Astrocyte (in vitro differentiated cells and primary cell): Measurements from ENCODE around the gene FHL1. TPM values are rescaled to one million over a fixed set of nuclear protein-coding genes. Genes with fewer than 3 reads are reported as not detected.
A peak's percentile ranks its signal among the peaks of the same experiment; 100 is the strongest.

Experiments used
- DNase-seq: peaks from one replicate; pipeline ENCODE4 v3.0.0-alpha.2; 2010; ENCODE audit warnings: low read depth
- FAIRE-seq: peaks from 2 replicates; lab custom pipeline; 2011; peaks lifted over from hg19 to GRCh38; lab: Jason Lieb, UNC
- H2AFZ ChIP-seq: 2 replicates; pipeline ENCODE4 v1.6.0; 2012; ENCODE audit warnings: low read depth, low read length, inconsistent platforms
- H3K27ac ChIP-seq: 2 replicates; pipeline ENCODE4 v1.5.1; 2011; ENCODE audit warnings: low read depth, low read length, inconsistent platforms
- H3K27me3 ChIP-seq: 2 replicates; pipeline ENCODE4 v1.6.0; 2011; ENCODE audit warnings: low read length, inconsistent platforms; ENCODE audit not compliant: insufficient read depth
- H3K36me3 ChIP-seq: 2 replicates; pipeline ENCODE4 v1.5.1; 2011; ENCODE audit warnings: low read length, inconsistent platforms; ENCODE audit not compliant: insufficient read depth
- H3K4me1 ChIP-seq: 2 replicates; pipeline ENCODE4 v1.5.1; 2011; ENCODE audit warnings: low read length, inconsistent platforms; ENCODE audit not compliant: insufficient read depth
- H3K4me2 ChIP-seq: 2 replicates; pipeline ENCODE4 v1.6.0; 2012; ENCODE audit warnings: low read length, inconsistent platforms
- H3K4me3 ChIP-seq: 2 replicates; pipeline ENCODE4 v1.5.1; 2011; ENCODE audit warnings: low read depth, mild to moderate bottlenecking, low read length, inconsistent platforms; ENCODE audit not compliant: insufficient read depth
- H3K79me2 ChIP-seq: 2 replicates; pipeline ENCODE4 v1.6.0; 2012; ENCODE audit warnings: mild to moderate bottlenecking, low read length, inconsistent platforms; ENCODE audit not compliant: insufficient read depth
- H3K9ac ChIP-seq: 2 replicates; pipeline ENCODE4 v1.6.0; 2012; ENCODE audit warnings: mild to moderate bottlenecking, low read length, inconsistent platforms
- H3K9me3 ChIP-seq: 2 replicates; pipeline ENCODE4 v1.5.1; 2012; ENCODE audit warnings: low read depth, mild to moderate bottlenecking, low read length, inconsistent platforms; ENCODE audit not compliant: insufficient read depth
- H4K20me1 ChIP-seq: 2 replicates; pipeline ENCODE4 v1.6.0; 2012; ENCODE audit warnings: low read length, inconsistent platforms; ENCODE audit not compliant: insufficient read depth
- H3K27ac Mint-ChIP-seq: one replicate; pipeline ENCODE4 v1.8.0; 2021; ENCODE audit warnings: mild to moderate bottlenecking, mixed read lengths; ENCODE audit not compliant: unreplicated experiment
- H3K27me3 Mint-ChIP-seq: one replicate; pipeline ENCODE4 v1.8.0; 2021; ENCODE audit warnings: low read depth, mixed read lengths; ENCODE audit not compliant: unreplicated experiment
- H3K36me3 Mint-ChIP-seq: one replicate; pipeline ENCODE4 v1.8.0; 2021; ENCODE audit warnings: low read depth, mixed read lengths; ENCODE audit not compliant: unreplicated experiment
- H3K4me1 Mint-ChIP-seq: one replicate; pipeline ENCODE4 v1.8.0; 2021; ENCODE audit warnings: low read depth, mixed read lengths; ENCODE audit not compliant: unreplicated experiment
- H3K4me3 Mint-ChIP-seq: one replicate; pipeline ENCODE4 v1.8.0; 2021; ENCODE audit warnings: mild to moderate bottlenecking, moderate library complexity, mixed read lengths; ENCODE audit not compliant: unreplicated experiment
- H3K9me3 Mint-ChIP-seq: one replicate; pipeline ENCODE4 v1.8.0; 2021; ENCODE audit warnings: mild to moderate bottlenecking, mixed read lengths; ENCODE audit not compliant: unreplicated experiment
- EZH2 ChIP-seq: IDR thresholded peaks from 2 replicates; pipeline ENCODE4 v1.6.1; 2012; ENCODE audit warnings: mild to moderate bottlenecking, low read length, inconsistent platforms; ENCODE audit not compliant: insufficient read depth
- total RNA-seq: library from RNA; stranded (reverse); gene quantifications from 2 replicates; pipeline ENCODE4 v1.2.1, GENCODE V29; 2021
- TF ChIP-seq, protein P1 (sequence below): IDR thresholded peaks from 2 replicates; pipeline ENCODE4 v1.5.1; 2011; ENCODE audit warnings: low read depth, mild to moderate bottlenecking, inconsistent platforms, low read length, moderate library complexity; ENCODE audit not compliant: insufficient read depth

FHL1 gene
- total RNA-seq, 1 donor from 2014 or later, result 115 TPM

DNA sequence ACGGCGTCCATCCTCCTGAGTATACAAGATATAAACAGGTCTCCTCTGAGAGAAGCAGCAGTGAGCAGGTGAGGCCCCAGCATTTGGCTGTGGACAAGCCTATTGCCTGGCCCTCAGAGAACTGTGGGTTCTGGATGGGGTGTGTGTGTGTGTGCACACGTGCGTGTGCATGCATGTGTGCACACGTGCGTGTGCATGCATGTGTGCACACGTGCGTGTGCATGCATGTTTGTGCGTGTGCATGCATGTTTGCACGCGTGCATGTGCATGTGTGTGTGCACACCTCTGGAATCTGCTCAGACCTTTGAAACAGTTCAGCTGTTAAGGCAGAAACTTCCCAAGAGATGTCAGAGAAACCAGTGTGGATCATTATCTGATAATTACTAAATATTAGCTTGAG is 22.2 kb upstream of the FHL1 start:
- Histone ChIP-seq H3K27ac (no peak overlapping the region), H3K27me3 (no peaks in the 10 kb centered on the region), H3K79me2 (no peaks in the 10 kb centered on the region), H4K20me1 (no peaks in the 10 kb centered on the region), H2AFZ (no peak overlapping the region), H3K9ac (no peak overlapping the region), H3K9me3 (no peaks in the 10 kb centered on the region), H3K4me1 (peaks cover 4% of the 10 kb centered on the region), H3K4me2 (no peak overlapping the region), H3K4me3 (no peak overlapping the region), H3K36me3 (no peaks in the 10 kb centered on the region)
- no peaks in the 10 kb centered on the region for H3K36me3 Mint-ChIP-seq
- H3K27ac Mint-ChIP-seq, result no peak overlapping the region
- no peaks in the 10 kb centered on the region for H3K27me3 Mint-ChIP-seq
- DNase-seq, result no peak
- peak; percentile 69 for FAIRE-seq
- no peak for TF ChIP-seq EZH2
- TF ChIP-seq, protein P1, sequence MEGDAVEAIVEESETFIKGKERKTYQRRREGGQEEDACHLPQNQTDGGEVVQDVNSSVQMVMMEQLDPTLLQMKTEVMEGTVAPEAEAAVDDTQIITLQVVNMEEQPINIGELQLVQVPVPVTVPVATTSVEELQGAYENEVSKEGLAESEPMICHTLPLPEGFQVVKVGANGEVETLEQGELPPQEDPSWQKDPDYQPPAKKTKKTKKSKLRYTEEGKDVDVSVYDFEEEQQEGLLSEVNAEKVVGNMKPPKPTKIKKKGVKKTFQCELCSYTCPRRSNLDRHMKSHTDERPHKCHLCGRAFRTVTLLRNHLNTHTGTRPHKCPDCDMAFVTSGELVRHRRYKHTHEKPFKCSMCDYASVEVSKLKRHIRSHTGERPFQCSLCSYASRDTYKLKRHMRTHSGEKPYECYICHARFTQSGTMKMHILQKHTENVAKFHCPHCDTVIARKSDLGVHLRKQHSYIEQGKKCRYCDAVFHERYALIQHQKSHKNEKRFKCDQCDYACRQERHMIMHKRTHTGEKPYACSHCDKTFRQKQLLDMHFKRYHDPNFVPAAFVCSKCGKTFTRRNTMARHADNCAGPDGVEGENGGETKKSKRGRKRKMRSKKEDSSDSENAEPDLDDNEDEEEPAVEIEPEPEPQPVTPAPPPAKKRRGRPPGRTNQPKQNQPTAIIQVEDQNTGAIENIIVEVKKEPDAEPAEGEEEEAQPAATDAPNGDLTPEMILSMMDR, result no peak
- H3K4me3 Mint-ChIP-seq, result no peak overlapping the region
- H3K4me1 Mint-ChIP-seq, result peaks cover 8% of the 10 kb centered on the region
- H3K9me3 Mint-ChIP-seq, result no peaks in the 10 kb centered on the region

DNA sequence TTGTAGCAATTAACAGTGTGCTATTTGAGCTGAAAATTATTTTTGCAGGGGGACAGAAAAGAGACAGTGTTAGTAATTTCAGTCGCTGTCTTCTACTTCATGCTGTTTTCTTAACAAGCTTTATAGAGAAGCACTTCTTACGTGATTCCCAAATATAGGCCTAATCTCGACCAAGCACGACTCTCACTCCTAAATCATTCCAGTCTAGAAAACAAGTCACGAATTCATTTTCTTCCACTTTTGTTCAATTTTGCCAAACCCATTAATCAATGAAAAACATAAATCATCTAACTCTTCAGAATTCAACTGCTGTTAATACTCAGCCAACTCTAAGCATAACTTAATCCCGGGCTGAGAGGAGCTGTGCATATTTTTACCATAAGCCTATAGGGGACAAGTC is 21.0 kb upstream of the FHL1 start:
- Mint-ChIP-seq H3K4me1 (peaks cover 8% of the 10 kb centered on the region), H3K9me3 (no peaks in the 10 kb centered on the region), H3K36me3 (no peaks in the 10 kb centered on the region), H3K27me3 (no peaks in the 10 kb centered on the region), H3K4me3 (no peak overlapping the region), H3K27ac (peak overlapping the region; percentile 80)
- Histone ChIP-seq H3K27ac (peak overlapping the region; percentile 72), H3K9me3 (no peaks in the 10 kb centered on the region), H3K4me2 (no peak overlapping the region), H3K36me3 (no peaks in the 10 kb centered on the region), H4K20me1 (no peaks in the 10 kb centered on the region), H3K9ac (no peak overlapping the region), H2AFZ (no peak overlapping the region), H3K4me3 (no peak overlapping the region), H3K27me3 (no peaks in the 10 kb centered on the region), H3K79me2 (no peaks in the 10 kb centered on the region), H3K4me1 (peaks cover 4% of the 10 kb centered on the region)
- TF ChIP-seq, protein P1, result no peak
- no peak for TF ChIP-seq EZH2
- DNase-seq, result no peak
- no peak for FAIRE-seq

DNA sequence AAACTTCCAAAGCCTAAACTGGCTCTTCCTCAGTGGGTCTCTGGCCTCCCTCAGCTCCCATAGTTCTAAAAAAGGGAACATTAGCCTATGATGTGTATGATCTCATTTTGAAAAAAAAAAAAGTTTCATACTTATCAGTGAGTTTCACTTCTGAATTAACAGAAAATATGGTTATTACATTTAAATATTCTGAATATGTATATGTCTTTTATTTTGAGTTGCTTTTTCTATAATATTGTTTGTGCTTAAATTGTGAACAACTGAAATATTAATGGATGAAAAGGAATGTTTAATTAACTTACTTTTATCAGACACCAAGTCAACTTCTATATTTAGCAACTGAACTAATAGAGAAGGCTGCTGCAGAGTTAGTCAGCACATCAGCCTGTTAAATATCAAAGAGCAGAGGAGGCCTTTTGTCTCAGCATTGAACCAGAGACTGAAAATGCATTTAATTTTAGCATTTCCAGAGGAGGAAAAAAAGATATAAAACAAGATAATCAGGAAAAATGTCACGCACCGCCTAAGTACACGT is 20.4 kb upstream of the FHL1 start:
- Mint-ChIP-seq H3K9me3 (no peaks in the 10 kb centered on the region), H3K27ac (peak overlapping the region; percentile 98), H3K36me3 (no peaks in the 10 kb centered on the region), H3K27me3 (no peaks in the 10 kb centered on the region), H3K4me1 (peaks cover 8% of the 10 kb centered on the region), H3K4me3 (peak overlapping the region; percentile 72)
- H3K27ac ChIP-seq, result peak overlapping the region; percentile 72
- H3K9me3 ChIP-seq, result no peaks in the 10 kb centered on the region
- no peaks in the 10 kb centered on the region for H3K79me2 ChIP-seq
- H2AFZ ChIP-seq, result no peak overlapping the region
- no peak overlapping the region for H3K4me3 ChIP-seq
- H3K36me3 ChIP-seq, result no peaks in the 10 kb centered on the region
- H3K27me3 ChIP-seq, result no peaks in the 10 kb centered on the region
- peaks cover 4% of the 10 kb centered on the region for H3K4me1 ChIP-seq
- TF ChIP-seq EZH2, result no peak
- TF ChIP-seq, protein P1, result no peak
- H4K20me1 ChIP-seq, result no peaks in the 10 kb centered on the region
- peak overlapping the region; percentile 39 for H3K4me2 ChIP-seq
- FAIRE-seq (peak; percentile 43), DNase-seq (peak; percentile 53)
- peak overlapping the region; percentile 68 for H3K9ac ChIP-seq
